ENCODE data around the gene DAB2IP.
A peak's percentile ranks its signal among the peaks of the same experiment; 100 is the strongest.

- TF ChIP-seq EP300 (conservative IDR thresholded peaks at IDR 0.05; ENCODE audit: poor library complexity, severe bottlenecking), result peak; percentile 27
- TF ChIP-seq CTCF (IDR thresholded peaks at IDR 0.05; ENCODE audit: poor library complexity, severe bottlenecking), result no peak
Observed at GRCh38 chr9:121616123-121616755, 35.2 kb upstream of the DAB2IP start.

Measured in neural cell (in vitro differentiated cells).